Neural cell (in vitro differentiated cells): ENCODE results near the gene CASZ1. TPM values are rescaled to one million over a fixed set of nuclear protein-coding genes. Genes with fewer than 3 reads are reported as not detected.

ENCODE experiments used
- H2AFZ ChIP-seq: fragments of 200-600, 300-800 bp; sonication (generic), shearing (Covaris generic); 2 replicates; pipeline ENCODE4 v1.6.0; 2014; ENCODE audit warnings: low read depth, mild to moderate bottlenecking, antibody characterized with exemption, low read length, moderate library complexity
- H3F3A ChIP-seq: fragments of 200-600 bp; shearing (Covaris generic); 2 replicates; pipeline ENCODE4 v1.6.1; 2016; ENCODE audit warnings: mild to moderate bottlenecking, moderate library complexity, mixed read lengths, antibody characterized with exemption, low read length; ENCODE audit not compliant: insufficient read depth, poor library complexity, severe bottlenecking
- H3K27ac ChIP-seq: fragments of 200-600, 300-800 bp; sonication (generic), shearing (Covaris generic); 2 replicates; pipeline ENCODE4 v1.5.1; 2014; ENCODE audit warnings: mild to moderate bottlenecking, low read length, moderate library complexity
- H3K27me3 ChIP-seq: fragments of 300-800, 200-600 bp; sonication (generic), shearing (Covaris generic); 2 replicates; pipeline ENCODE4 v1.6.0; 2014; ENCODE audit warnings: mild to moderate bottlenecking, low read depth, low read length, moderate library complexity; ENCODE audit not compliant: insufficient read depth
- H3K36me3 ChIP-seq: fragments of 300-800, 200-600 bp; sonication (generic), shearing (Covaris generic); 2 replicates; pipeline ENCODE4 v1.5.1; 2014; ENCODE audit warnings: mild to moderate bottlenecking, antibody characterized with exemption, low read length, moderate library complexity; ENCODE audit not compliant: insufficient read depth
- H3K4me2 ChIP-seq: fragments of 300-800, 200-600 bp; sonication (generic), shearing (Covaris generic); 2 replicates; pipeline ENCODE4 v1.6.0; 2014; ENCODE audit warnings: mild to moderate bottlenecking, low read length
- H3K4me3 ChIP-seq: fragments of 300-800, 200-600 bp; sonication (generic), shearing (Covaris generic); 2 replicates; pipeline ENCODE4 v1.5.1; 2014; ENCODE audit warnings: mild to moderate bottlenecking, low read length, moderate library complexity
- H3K79me2 ChIP-seq: fragments of 200-600 bp; shearing (Covaris generic); replicated peaks from 2 replicates; pipeline ENCODE4 v1.6.0; 2014; ENCODE audit warnings: mild to moderate bottlenecking, low read length, moderate library complexity; ENCODE audit not compliant: insufficient read depth
- H3K9ac ChIP-seq: fragments of 300-800, 200-600 bp; sonication (generic), shearing (Covaris generic); 2 replicates; pipeline ENCODE4 v1.6.1; 2016; ENCODE audit warnings: mild to moderate bottlenecking, low read length, mixed read lengths
- H3K9me2 ChIP-seq: fragments of 200-600 bp; shearing (Covaris generic); 2 replicates; pipeline ENCODE4 v1.6.1; 2016; ENCODE audit warnings: mild to moderate bottlenecking, low read length, mixed read lengths; ENCODE audit not compliant: insufficient read depth
- H3K9me3 ChIP-seq: fragments of 200-600, 300-800 bp; sonication (generic), shearing (Covaris generic); 2 replicates; pipeline ENCODE4 v1.6.1; 2016; ENCODE audit warnings: mild to moderate bottlenecking, mixed run types, low read length, moderate library complexity, mixed read lengths
- H4K20me1 ChIP-seq: fragments of 200-600 bp; shearing (Covaris generic); 2 replicates; pipeline ENCODE4 v1.6.1; 2016; ENCODE audit warnings: mild to moderate bottlenecking, mixed run types; ENCODE audit not compliant: insufficient read depth
- CTCF ChIP-seq: fragments of 450-650 bp; IDR thresholded peaks from 2 replicates; pipeline ENCODE4 v1.5.1; 2014; ENCODE audit warnings: antibody characterized with exemption, mild to moderate bottlenecking, moderate library complexity; ENCODE audit not compliant: poor library complexity, severe bottlenecking
- EP300 ChIP-seq: fragments of 450-650 bp; conservative IDR thresholded peaks from 2 replicates; pipeline ENCODE4 v1.6.1; 2014; ENCODE audit warnings: antibody characterized with exemption, mild to moderate bottlenecking, moderate library complexity; ENCODE audit not compliant: poor library complexity, severe bottlenecking
- EZH2 ChIP-seq: fragments of 200-600, 300-800 bp; shearing (Covaris generic), sonication (generic); IDR thresholded peaks from 2 replicates; pipeline ENCODE4 v1.6.1; 2014; ENCODE audit warnings: antibody characterized with exemption, low read length, borderline replicate concordance, mild to moderate bottlenecking; ENCODE audit not compliant: insufficient read depth, poor library complexity, severe bottlenecking
- MXI1 ChIP-seq: fragments of 450-650 bp; conservative IDR thresholded peaks from 2 replicates; pipeline ENCODE4 v1.6.1; 2014; ENCODE audit warnings: antibody characterized with exemption, mild to moderate bottlenecking; ENCODE audit not compliant: poor library complexity, severe bottlenecking
- POLR2AphosphoS5 ChIP-seq: IDR thresholded peaks from 2 replicates; pipeline ENCODE4 v1.6.1; 2012
- RAD21 ChIP-seq: fragments of 450-650 bp; conservative IDR thresholded peaks from 2 replicates; pipeline ENCODE4 v1.6.1; 2014; ENCODE audit warnings: antibody characterized with exemption, mild to moderate bottlenecking, moderate library complexity
- REST ChIP-seq: IDR thresholded peaks from 2 replicates; pipeline ENCODE4 v1.6.1; 2012; ENCODE audit warnings: borderline replicate concordance
- SMC3 ChIP-seq: fragments of 450-650 bp; conservative IDR thresholded peaks from 2 replicates; pipeline ENCODE4 v1.6.1; 2014; ENCODE audit warnings: antibody characterized with exemption, mild to moderate bottlenecking, moderate library complexity; ENCODE audit not compliant: poor library complexity
- TAF1 ChIP-seq: IDR thresholded peaks from 2 replicates; pipeline ENCODE4 v1.6.1; 2012; ENCODE audit warnings: low read depth
- polyA plus RNA-seq: library from polyadenylated mRNA; depleted of rRNA; stranded (reverse); fragments of >200 nt; gene quantifications from 2 replicates; pipeline ENCODE4 v1.2.3, GENCODE V29; 2014

CASZ1 gene
- polyA plus RNA-seq, 1 donor from 2014 or later = 0.27 TPM

GRCh38 chr1:10657088-10657847 is 139.2 kb downstream of the CASZ1 start:
- no peaks in the 10 kb centered on the region for H3K79me2 ChIP-seq
- H3K36me3 ChIP-seq = no peaks in the 10 kb centered on the region
- no peak overlapping the region for H3K4me2 ChIP-seq
- no peaks in the 10 kb centered on the region for H3K9me3 ChIP-seq
- H3K4me3 ChIP-seq = no peak overlapping the region
- H2AFZ ChIP-seq = no peak overlapping the region
- no peak overlapping the region for H3K9ac ChIP-seq
- H3F3A ChIP-seq = no peaks in the 10 kb centered on the region
- TF ChIP-seq EZH2 (no peak), CTCF (no peak), POLR2AphosphoS5 (no peak), MXI1 (no peak), TAF1 (no peak), EP300 (no peak), RAD21 (no peak), SMC3 (no peak), REST (no peak)
- no peaks in the 10 kb centered on the region for H3K9me2 ChIP-seq
- H3K27me3 ChIP-seq = no peaks in the 10 kb centered on the region
- no peak overlapping the region for H3K27ac ChIP-seq
- H4K20me1 ChIP-seq = no peaks in the 10 kb centered on the region

GRCh38 chr1:10656431-10656830 is 140.0 kb downstream of the CASZ1 start:
- H3F3A ChIP-seq = no peaks in the 10 kb centered on the region
- no peak overlapping the region for H3K9ac ChIP-seq
- H2AFZ ChIP-seq = no peak overlapping the region
- no peaks in the 10 kb centered on the region for H4K20me1 ChIP-seq
- no peak for TF ChIP-seq TAF1
- no peak for TF ChIP-seq EP300
- no peak for TF ChIP-seq POLR2AphosphoS5
- TF ChIP-seq MXI1 = no peak
- TF ChIP-seq RAD21 = no peak
- no peak for TF ChIP-seq EZH2
- no peak for TF ChIP-seq REST
- TF ChIP-seq CTCF = no peak
- TF ChIP-seq SMC3 = no peak
- no peaks in the 10 kb centered on the region for H3K36me3 ChIP-seq
- H3K9me2 ChIP-seq = no peaks in the 10 kb centered on the region
- H3K27ac ChIP-seq = no peak overlapping the region
- H3K9me3 ChIP-seq = no peaks in the 10 kb centered on the region
- H3K79me2 ChIP-seq = no peaks in the 10 kb centered on the region
- no peak overlapping the region for H3K4me2 ChIP-seq
- H3K27me3 ChIP-seq = no peaks in the 10 kb centered on the region
- no peak overlapping the region for H3K4me3 ChIP-seq
